Measurements from ENCODE around the gene CISD3.
A peak's percentile ranks its signal among the peaks of the same experiment; 100 is the strongest.

CISD3 gene, protein sequence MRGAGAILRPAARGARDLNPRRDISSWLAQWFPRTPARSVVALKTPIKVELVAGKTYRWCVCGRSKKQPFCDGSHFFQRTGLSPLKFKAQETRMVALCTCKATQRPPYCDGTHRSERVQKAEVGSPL

DNA sequence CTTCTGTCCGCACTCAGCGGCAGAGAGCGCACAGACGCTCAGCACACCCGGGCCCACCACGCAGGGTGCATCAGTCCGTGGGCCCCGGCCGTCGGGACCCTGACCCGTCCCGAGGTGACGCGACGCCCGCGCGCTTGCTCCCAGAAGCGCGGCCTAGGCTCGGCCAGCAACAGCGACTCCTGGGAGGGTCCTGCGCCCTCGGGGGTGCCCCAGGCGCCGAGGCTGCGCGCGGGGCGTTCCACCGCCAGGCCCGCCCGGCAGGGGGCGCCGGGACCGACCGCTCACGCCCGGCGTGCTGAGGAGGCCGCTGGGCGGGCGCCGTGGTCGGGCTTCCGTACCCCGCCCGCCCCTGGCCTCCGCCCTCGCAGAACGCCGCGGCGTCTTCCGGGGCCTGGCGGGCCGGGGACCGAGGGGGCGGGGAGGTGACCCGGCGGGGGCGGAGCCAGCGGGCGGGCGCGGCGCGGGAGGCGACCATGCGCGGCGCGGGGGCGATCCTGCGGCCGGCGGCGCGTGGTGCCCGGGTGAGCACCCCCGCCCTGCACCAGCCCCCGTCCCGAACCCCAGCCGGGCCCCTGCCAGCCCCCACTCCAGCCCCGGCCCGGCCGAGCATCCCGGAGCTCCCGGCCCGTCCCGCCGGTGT is at the start of gene CISD3:
TSS of gene CISD3 (plus strand) at position 456 of the 640 bp plus-strand sequence. CDS start at position 474, 18 bp downstream.
- H3K27ac ChIP-seq: peak within 1 kb of the TSS; percentile 70
- TF ChIP-seq FOXP2 (optimal IDR thresholded peaks at IDR 0.05; ENCODE audit: control extremely low read depth, extremely low read length, insufficient read depth) (no peak), POLR2AphosphoS5 (IDR thresholded peaks at IDR 0.05; ENCODE audit: borderline replicate concordance, low read depth, low read length) (no peak), EZH2 (IDR thresholded peaks at IDR 0.05) (no peak)
- DNase-seq (ENCODE audit: low read depth, low spot score): no peak

DNA sequence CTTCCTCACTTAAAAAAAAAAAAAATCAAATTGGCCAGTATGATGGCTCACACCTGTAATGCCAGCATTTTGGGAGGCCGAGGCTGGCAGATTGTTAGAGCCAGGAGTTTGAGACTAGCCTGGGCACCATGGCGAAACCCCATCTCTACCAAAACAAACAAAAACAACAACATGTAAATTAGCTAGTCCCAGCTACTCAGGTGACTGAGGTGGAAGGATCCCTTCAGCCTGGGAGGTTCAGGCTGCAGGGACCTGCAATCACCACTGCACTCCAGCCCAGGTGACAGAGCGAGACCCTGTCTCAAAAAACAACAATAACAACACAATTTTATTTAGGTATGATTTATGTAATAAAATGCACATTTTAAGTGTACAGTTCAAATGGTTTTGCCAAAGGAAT is 49.0 kb upstream of the CISD3 start:
- Histone ChIP-seq H3K36me3 (ENCODE audit: insufficient read depth, low read length) (no peaks in the 10 kb centered on the region), H3K27ac (no peak overlapping the region), H3K9ac (ENCODE audit: insufficient read length) (no peak overlapping the region), H3K9me3 (ENCODE audit: low read depth, low read length) (no peaks in the 10 kb centered on the region), H3K4me3 (no peak overlapping the region)
- no peak for DNase-seq (ENCODE audit: low read depth, low spot score)
- no peak for TF ChIP-seq FOXP2 (optimal IDR thresholded peaks at IDR 0.05; ENCODE audit: control extremely low read depth, extremely low read length, insufficient read depth)
- TF ChIP-seq EZH2 (IDR thresholded peaks at IDR 0.05): no peak
- TF ChIP-seq POLR2AphosphoS5 (IDR thresholded peaks at IDR 0.05; ENCODE audit: borderline replicate concordance, low read depth, low read length): no peak

More for the DNA sequence above, at the start of gene CISD3:
- Histone ChIP-seq H3K36me3 (ENCODE audit: insufficient read depth, low read length) (peaks cover 12% of the 10 kb centered on the region; the same call in 1 of the 2 replicates), H3K4me3 (peak within 1 kb of the TSS; percentile 81), H3K9ac (ENCODE audit: insufficient read length) (peak within 1 kb of the TSS; percentile 75), H3K9me3 (ENCODE audit: low read depth, low read length) (no peaks in the 10 kb centered on the region)

DNA sequence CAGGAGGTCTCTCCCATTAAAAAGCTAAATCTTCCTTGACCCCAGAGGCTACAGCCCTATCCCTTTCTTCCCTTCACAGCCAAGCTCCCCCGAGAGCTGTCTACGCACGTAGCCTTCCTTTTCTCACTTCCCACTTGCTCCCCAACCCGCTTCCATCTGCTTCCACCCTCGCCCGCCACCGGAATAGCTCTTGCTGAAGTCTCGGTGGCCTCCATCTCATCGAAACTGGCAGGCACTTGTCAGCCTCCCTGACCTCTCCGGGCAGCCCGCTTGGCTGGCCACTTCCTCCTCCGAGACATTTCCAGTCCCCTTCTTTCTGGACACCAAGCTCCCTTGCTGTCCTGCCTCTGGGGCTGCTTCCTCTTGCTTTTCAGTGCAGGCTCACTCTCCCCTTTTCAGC is 44.6 kb upstream of the CISD3 start:
- Histone ChIP-seq H3K4me3 (no peak overlapping the region), H3K27ac (no peak overlapping the region), H3K36me3 (ENCODE audit: insufficient read depth, low read length) (no peaks in the 10 kb centered on the region), H3K9me3 (ENCODE audit: low read depth, low read length) (no peaks in the 10 kb centered on the region), H3K9ac (ENCODE audit: insufficient read length) (no peak overlapping the region)
- no peak for DNase-seq (ENCODE audit: low read depth, low spot score)
- no peak for TF ChIP-seq POLR2AphosphoS5 (IDR thresholded peaks at IDR 0.05; ENCODE audit: borderline replicate concordance, low read depth, low read length)
- TF ChIP-seq EZH2 (IDR thresholded peaks at IDR 0.05): no peak
- TF ChIP-seq FOXP2 (optimal IDR thresholded peaks at IDR 0.05; ENCODE audit: control extremely low read depth, extremely low read length, insufficient read depth): no peak

DNA sequence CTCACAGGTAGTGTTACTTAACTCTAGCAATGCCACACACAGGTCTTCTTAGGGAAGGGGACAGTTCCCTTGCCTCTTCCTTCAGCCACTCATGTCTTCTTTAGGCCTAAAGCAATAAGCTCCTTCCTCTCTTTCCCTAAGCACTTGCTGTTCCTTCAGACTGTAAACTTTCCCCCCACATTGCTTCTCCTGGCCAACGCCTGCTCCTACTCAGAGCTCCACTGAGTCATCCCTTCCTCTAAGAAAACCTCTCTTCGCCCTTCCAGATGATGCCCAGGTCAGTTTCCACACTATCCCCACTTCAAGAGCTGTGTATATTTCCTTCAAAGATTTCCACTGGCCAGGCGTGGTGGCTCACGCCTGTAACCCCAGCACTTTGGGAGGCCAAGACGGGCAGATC is 42.9 kb upstream of the CISD3 start:
- no peak overlapping the region for H3K27ac ChIP-seq
- no peak overlapping the region for H3K9ac ChIP-seq (ENCODE audit: insufficient read length)
- TF ChIP-seq FOXP2 (optimal IDR thresholded peaks at IDR 0.05; ENCODE audit: control extremely low read depth, extremely low read length, insufficient read depth) (no peak), POLR2AphosphoS5 (IDR thresholded peaks at IDR 0.05; ENCODE audit: borderline replicate concordance, low read depth, low read length) (no peak), EZH2 (IDR thresholded peaks at IDR 0.05) (no peak)
- no peaks in the 10 kb centered on the region for H3K9me3 ChIP-seq (ENCODE audit: low read depth, low read length)
- DNase-seq (ENCODE audit: low read depth, low spot score): no peak
- no peak overlapping the region for H3K4me3 ChIP-seq
- no peaks in the 10 kb centered on the region for H3K36me3 ChIP-seq (ENCODE audit: insufficient read depth, low read length)

DNA sequence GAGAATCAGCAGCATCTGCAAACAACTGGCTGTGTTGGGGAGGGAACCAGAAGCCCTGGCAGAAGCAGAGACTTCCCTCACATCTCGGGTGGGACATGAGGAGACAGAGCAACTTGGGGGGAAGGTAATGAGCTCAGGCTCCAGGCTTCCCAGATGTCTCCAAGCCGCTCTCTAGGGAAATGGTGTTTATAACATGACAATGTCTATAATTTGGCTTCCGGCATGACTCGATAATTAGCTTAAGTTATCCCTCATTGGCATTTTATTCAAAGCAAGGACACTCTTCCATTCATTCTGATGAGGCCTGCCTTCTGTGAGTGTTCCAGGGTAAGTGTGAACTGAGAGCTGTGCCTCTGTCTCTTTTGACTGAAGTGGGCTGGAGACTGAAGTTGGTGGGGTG is 39.8 kb upstream of the CISD3 start:
- H3K27ac ChIP-seq: no peak overlapping the region
- no peak for DNase-seq (ENCODE audit: low read depth, low spot score)
- no peaks in the 10 kb centered on the region for H3K9me3 ChIP-seq (ENCODE audit: low read depth, low read length)
- H3K4me3 ChIP-seq: no peak overlapping the region
- no peaks in the 10 kb centered on the region for H3K36me3 ChIP-seq (ENCODE audit: insufficient read depth, low read length)
- H3K9ac ChIP-seq (ENCODE audit: insufficient read length): no peak overlapping the region
- no peak for TF ChIP-seq EZH2 (IDR thresholded peaks at IDR 0.05)
- TF ChIP-seq FOXP2 (optimal IDR thresholded peaks at IDR 0.05; ENCODE audit: control extremely low read depth, extremely low read length, insufficient read depth): no peak
- TF ChIP-seq POLR2AphosphoS5 (IDR thresholded peaks at IDR 0.05; ENCODE audit: borderline replicate concordance, low read depth, low read length): no peak

DNA sequence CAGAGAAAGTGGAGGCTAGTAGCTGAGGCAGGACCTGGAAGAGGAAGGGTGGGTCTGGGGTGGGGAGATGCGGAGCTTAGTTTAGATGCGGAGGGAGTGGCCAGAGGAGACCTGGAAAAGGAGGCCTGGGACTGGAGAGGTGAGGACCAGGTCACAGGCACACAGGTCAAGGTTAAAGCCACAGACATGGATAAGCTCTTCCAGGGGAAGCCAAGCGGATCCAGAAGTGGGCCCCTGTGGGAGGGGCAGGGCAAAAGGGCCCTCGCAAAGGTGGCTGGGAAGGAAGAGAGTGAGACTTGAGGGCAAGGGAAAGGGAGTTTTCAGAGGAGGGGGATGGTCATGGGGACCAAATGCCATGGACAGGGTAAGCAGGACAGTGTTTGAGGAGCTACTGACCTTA is 39.0 kb upstream of the CISD3 start:
- Histone ChIP-seq H3K27ac (no peak overlapping the region), H3K4me3 (no peak overlapping the region), H3K9me3 (ENCODE audit: low read depth, low read length) (no peaks in the 10 kb centered on the region), H3K9ac (ENCODE audit: insufficient read length) (no peak overlapping the region), H3K36me3 (ENCODE audit: insufficient read depth, low read length) (no peaks in the 10 kb centered on the region)
- DNase-seq (ENCODE audit: low read depth, low spot score): no peak
- TF ChIP-seq POLR2AphosphoS5 (IDR thresholded peaks at IDR 0.05; ENCODE audit: borderline replicate concordance, low read depth, low read length) (no peak), EZH2 (IDR thresholded peaks at IDR 0.05) (no peak), FOXP2 (optimal IDR thresholded peaks at IDR 0.05; ENCODE audit: control extremely low read depth, extremely low read length, insufficient read depth) (no peak)

DNA sequence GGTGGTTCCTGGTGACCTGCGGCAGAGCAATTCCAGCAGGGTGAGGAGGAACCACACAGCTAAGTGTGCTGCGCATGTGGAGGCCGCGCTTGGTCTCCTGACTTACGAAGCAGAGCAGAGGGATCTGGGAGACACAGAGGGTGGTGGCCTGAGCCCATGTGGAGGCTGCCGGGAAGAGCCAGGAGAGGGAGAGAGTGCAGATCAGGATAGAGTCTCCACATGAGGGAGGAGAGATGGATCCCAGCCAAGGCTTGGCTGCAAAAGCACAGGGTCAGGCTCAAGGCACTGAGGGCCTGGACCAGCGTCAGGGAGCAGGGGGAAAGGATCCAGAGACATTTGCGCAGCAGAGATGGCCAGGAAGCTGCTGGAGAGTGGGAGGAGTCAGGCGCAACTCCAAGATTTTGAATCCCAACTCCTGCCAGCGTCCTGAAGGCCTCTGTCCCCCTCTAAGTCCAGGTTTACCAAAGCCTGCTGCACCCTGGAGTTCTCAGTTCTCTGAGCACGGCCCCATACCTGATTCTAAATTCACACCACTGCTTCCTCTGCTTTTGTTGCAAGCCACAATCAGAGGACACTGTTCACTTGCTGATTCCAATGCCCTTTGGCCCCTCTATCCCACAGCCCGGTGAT is 36.3 kb upstream of the CISD3 start:
- DNase-seq (ENCODE audit: low read depth, low spot score): no peak
- Histone ChIP-seq H3K27ac (no peak overlapping the region), H3K9ac (ENCODE audit: insufficient read length) (no peak overlapping the region), H3K4me3 (no peak overlapping the region), H3K36me3 (ENCODE audit: insufficient read depth, low read length) (no peaks in the 10 kb centered on the region), H3K9me3 (ENCODE audit: low read depth, low read length) (no peaks in the 10 kb centered on the region)
- TF ChIP-seq FOXP2 (optimal IDR thresholded peaks at IDR 0.05; ENCODE audit: control extremely low read depth, extremely low read length, insufficient read depth) (no peak), POLR2AphosphoS5 (IDR thresholded peaks at IDR 0.05; ENCODE audit: borderline replicate concordance, low read depth, low read length) (no peak), EZH2 (IDR thresholded peaks at IDR 0.05) (no peak)

DNA sequence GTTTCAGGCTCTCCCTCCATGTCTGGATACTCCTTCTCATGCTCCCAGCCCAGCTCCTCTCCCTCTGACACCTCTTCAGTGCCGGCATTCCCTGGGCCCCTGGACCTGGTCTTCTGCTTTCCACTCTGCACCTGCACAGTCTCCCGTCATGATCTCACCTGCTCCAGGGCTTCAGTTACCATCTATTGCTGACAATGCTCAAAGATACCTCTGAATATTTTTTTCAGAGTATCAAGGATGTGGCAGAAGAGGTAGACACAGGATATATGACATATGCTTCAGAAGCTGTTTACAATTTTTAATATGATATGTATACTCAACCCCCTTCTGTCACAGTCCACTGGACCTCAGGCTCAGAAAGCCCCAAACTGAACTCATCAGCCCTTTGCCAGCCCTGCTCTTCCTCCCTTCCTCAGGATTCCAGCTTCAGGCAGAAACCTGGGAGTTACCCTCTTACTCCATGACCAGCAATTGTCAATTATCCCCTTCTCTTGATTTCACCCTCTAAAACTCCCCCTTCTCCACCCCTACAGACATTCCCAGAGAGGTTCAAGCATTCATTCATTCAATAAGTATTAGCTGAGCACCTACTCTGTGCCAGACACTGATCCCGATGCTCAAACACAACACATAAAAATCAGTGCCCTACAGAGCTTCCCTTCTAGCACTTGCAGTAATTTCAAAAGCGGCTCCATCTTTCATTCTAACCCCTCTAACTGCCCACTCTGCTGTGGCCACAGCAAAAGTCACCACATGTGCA is 32.9 kb upstream of the CISD3 start:
- no peaks in the 10 kb centered on the region for H3K9me3 ChIP-seq (ENCODE audit: low read depth, low read length)
- H3K36me3 ChIP-seq (ENCODE audit: insufficient read depth, low read length): no peaks in the 10 kb centered on the region
- DNase-seq (ENCODE audit: low read depth, low spot score): no peak
- no peak overlapping the region for H3K4me3 ChIP-seq
- no peak overlapping the region for H3K9ac ChIP-seq (ENCODE audit: insufficient read length)
- no peak overlapping the region for H3K27ac ChIP-seq
- TF ChIP-seq POLR2AphosphoS5 (IDR thresholded peaks at IDR 0.05; ENCODE audit: borderline replicate concordance, low read depth, low read length) (no peak), FOXP2 (optimal IDR thresholded peaks at IDR 0.05; ENCODE audit: control extremely low read depth, extremely low read length, insufficient read depth) (no peak), EZH2 (IDR thresholded peaks at IDR 0.05) (no peak)

Measured in SK-N-MC (cell line).